Skeletal muscle tissue (tissue), 4 donors: ENCODE measurements around the gene TMEM119. TPM values are rescaled to one million over a fixed set of nuclear protein-coding genes. Genes with fewer than 3 reads are reported as not detected.
A peak's percentile ranks its signal among the peaks of the same experiment; 100 is the strongest.

ENCODE experiments used
- H3K27ac ChIP-seq: one replicate; pipeline ENCODE4 v1.7.0; 2013; ENCODE audit warnings: mild to moderate bottlenecking, low read depth, low read length, inconsistent platforms
- H3K27me3 ChIP-seq, 3 donors: one replicate each; pipeline ENCODE4 v1.7.0; 2013; ENCODE audit warnings: low read length in 3 of 3; ENCODE audit not compliant: control insufficient read depth in 3 of 3, insufficient read depth in 3 of 3
- H3K36me3 ChIP-seq, 3 donors: one replicate each; pipeline ENCODE4 v1.7.0; 2013; ENCODE audit warnings: low read length in 3 of 3; ENCODE audit not compliant: control insufficient read depth in 3 of 3, insufficient read depth in 3 of 3
- H3K4me1 ChIP-seq, 3 donors: one replicate each; pipeline ENCODE4 v1.7.0; 2013; ENCODE audit warnings: low read length in 3 of 3, mild to moderate bottlenecking in 3 of 3; ENCODE audit not compliant: control insufficient read depth in 3 of 3, insufficient read depth in 3 of 3
- H3K4me3 ChIP-seq, 3 donors: one replicate each; pipeline ENCODE4 v1.7.0; 2013; ENCODE audit warnings: low read length in 3 of 3
- H3K9ac ChIP-seq, 3 donors: one replicate each; pipeline ENCODE4 v1.7.0; 2013; ENCODE audit warnings: low read length in 3 of 3, mild to moderate bottlenecking in 3 of 3, moderate library complexity in 2 of 3, low read depth in 1 of 3
- H3K9me3 ChIP-seq, 3 donors: one replicate each; pipeline ENCODE4 v1.7.0; 2013; ENCODE audit warnings: low read length in 3 of 3; ENCODE audit not compliant: control insufficient read depth in 3 of 3
- total RNA-seq: library from RNA; depleted of rRNA; stranded (reverse); fragments of >200 nt; gene quantifications from one replicate; pipeline ENCODE4 v1.2.3, GENCODE V29; 2014
- donor health status: Osteomylitis.

TMEM119 gene
- total RNA-seq: 37.1 TPM

DNA sequence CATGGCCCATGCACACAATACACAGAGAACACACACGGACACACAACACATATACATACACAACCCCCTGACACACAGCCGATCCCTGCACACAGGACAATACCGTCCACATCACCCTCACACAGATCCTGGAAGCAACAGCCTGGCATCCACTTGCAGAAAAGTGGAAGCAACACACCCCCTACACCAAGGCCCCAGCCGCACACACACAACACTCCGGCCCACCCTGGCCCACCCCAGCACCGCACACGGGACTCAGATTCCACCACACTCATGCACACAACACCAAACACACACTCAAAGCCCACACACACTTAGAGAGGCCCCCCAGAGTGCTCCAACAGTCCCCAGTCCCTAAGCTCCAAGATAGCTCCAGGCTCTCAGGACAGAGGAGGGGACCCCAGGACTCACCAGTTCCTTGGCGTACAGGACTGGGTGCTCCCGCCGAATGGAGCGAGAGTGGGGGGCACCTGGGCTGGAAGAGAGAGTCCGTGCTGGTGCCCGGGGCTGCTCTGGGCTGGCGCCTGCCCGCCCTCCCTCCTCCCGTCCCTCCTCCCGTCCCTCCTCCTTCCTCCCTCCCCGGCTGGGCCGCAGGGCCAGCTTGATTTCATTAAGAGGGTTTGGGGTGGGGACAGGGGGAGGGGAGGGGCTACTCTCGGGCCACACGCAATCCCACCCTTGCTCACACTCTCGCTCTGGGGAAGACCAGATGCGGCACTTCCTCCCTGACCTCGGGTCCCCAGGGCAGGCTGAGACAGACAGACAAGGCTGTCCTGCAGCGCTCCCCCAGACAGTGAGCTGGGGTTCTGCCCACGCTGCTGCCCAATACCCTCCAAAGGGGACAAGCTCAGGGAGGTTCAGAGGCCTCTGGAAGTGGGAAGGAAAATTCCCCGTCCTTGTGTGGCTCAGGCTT, at the start of gene TMEM119:
Gene TMEM119 (minus strand): TSS at position 526 of the 913 bp plus-strand sequence. CDS start 5,701 bp downstream, outside the sequence.
- H3K9me3 ChIP-seq: no peaks in the 10 kb centered on the region
- peak within 1 kb of the TSS; percentile 44 for H3K27ac ChIP-seq
- no peaks in the 10 kb centered on the region for H3K4me1 ChIP-seq
- peak within 1 kb of the TSS; percentile 52 to 67 (median 61) for H3K4me3 ChIP-seq
- no peaks in the 10 kb centered on the region for H3K36me3 ChIP-seq
- H3K9ac ChIP-seq: peak within 1 kb of the TSS in 1 of 3 donors; percentile 8
- H3K27me3 ChIP-seq: no peaks in the 10 kb centered on the region

GRCh38 chr12:108646600-108647579, 49.0 kb upstream of the TMEM119 start:
- Histone ChIP-seq H3K27me3 (no peaks in the 10 kb centered on the region), H3K4me3 (no peak overlapping the region), H3K4me1 (peaks cover 14 to 36% (median 24%) of the 10 kb centered on the region in 3 donors), H3K27ac (no peak overlapping the region), H3K9ac (peak overlapping the region in 1 of 3 donors; percentile 14), H3K36me3 (peaks cover 38 to 64% (median 56%) of the 10 kb centered on the region in 3 donors), H3K9me3 (no peaks in the 10 kb centered on the region)

GRCh38 chr12:108645686-108646599, 48.1 kb upstream of the TMEM119 start:
- H3K36me3 ChIP-seq: peaks cover 34 to 56% (median 49%) of the 10 kb centered on the region in 3 donors

GRCh38 chr12:108644811-108645120, 46.9 kb upstream of the TMEM119 start:
- no peak overlapping the region for H3K9ac ChIP-seq
- H3K27ac ChIP-seq: peak overlapping the region; percentile 43
- no peaks in the 10 kb centered on the region for H3K27me3 ChIP-seq
- peaks cover 16 to 42% (median 33%) of the 10 kb centered on the region in 3 donors for H3K4me1 ChIP-seq
- peaks cover 34 to 48% (median 41%) of the 10 kb centered on the region in 3 donors for H3K36me3 ChIP-seq
- H3K4me3 ChIP-seq: no peak overlapping the region
- no peaks in the 10 kb centered on the region for H3K9me3 ChIP-seq

More at GRCh38 chr12:108645686-108646599, 48.1 kb upstream of the TMEM119 start:
- no peaks in the 10 kb centered on the region for H3K27me3 ChIP-seq
- no peaks in the 10 kb centered on the region for H3K9me3 ChIP-seq
- no peak overlapping the region for H3K27ac ChIP-seq
- peaks cover 16 to 42% (median 30%) of the 10 kb centered on the region in 3 donors for H3K4me1 ChIP-seq
- H3K4me3 ChIP-seq: no peak overlapping the region
- H3K9ac ChIP-seq: no peak overlapping the region

DNA sequence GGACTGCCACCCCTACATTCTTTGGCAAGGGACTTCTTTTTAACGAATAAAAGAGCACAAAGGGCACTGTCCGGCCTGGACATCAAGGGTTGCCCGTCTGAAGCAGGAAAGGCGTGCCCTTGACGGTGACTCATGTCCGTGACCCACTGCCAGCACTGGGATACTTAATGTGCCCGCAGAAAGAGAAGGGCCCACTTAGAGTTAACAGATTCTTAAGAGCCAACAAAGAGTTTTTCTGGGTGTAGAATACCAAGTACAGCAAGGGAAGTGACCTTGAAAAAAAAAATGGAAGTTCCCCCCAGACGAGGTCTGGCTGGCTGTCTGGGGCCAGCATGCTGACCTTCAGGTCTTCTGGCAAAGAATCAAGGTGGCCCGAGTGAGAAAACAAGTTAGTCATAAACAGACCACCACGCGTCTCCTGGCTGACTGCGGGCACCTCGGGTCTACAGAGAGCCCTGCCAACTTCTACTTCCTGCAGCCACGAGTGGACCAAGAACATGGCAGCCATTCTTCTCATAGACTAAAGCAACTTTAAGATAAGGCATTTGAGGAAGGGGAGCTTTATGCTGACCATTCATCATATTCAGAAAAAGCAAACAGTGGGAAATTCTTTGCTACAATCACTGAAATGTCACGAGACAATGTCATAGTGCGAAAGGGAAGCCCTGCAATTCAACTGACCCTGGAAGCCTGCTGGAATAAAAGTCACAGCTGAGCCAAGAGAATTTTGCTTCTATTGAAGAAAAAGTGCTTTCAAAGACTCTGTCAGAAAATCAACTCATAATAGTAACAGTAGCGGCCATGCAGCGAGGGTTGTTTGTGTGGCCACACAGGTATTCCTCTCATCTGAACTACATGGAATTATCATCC, 46.3 kb upstream of the TMEM119 start:
- Histone ChIP-seq H3K9me3 (no peaks in the 10 kb centered on the region), H3K9ac (no peak overlapping the region), H3K4me3 (no peak overlapping the region), H3K27me3 (no peaks in the 10 kb centered on the region), H3K36me3 (peaks cover 33 to 43% (median 36%) of the 10 kb centered on the region in 3 donors), H3K27ac (peak overlapping the region; percentile 43), H3K4me1 (peaks cover 16 to 42% (median 33%) of the 10 kb centered on the region in 3 donors)

DNA sequence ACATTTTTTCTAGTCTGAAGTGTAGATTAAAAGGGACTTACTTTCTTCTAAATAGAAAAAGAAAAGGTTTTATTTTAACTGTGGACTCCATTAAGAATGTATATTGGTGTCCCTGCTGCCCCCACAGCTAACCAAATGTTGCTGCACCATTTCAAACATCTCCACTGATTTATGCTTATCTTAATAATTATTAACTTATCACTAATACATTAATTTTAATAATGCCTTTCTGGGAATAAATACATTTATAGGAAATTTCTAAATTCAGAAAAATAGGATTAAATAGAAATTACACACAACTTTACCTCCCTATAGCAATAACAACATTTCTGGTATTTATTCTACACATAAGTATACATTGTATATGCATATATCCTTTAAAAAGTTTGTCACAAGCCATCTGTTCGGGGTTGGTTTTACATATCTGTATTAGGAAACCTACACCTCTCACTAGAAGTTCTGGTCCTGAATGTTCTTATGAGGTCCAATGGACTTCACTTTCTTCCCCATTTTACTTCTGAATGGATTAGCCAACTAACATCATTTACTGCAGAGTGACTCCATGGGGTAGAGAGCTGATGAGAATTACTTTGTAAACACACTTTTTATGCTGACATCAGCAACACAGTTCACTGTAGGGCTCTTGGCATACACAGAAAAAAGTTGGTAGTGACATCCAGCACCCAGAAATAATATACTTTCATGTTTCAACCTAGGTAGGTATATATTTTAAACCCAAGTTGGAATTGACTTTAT, 45.2 kb upstream of the TMEM119 start:
- H3K36me3 ChIP-seq: peaks cover 24 to 32% (median 25%) of the 10 kb centered on the region in 3 donors
- no peak overlapping the region for H3K4me3 ChIP-seq
- H3K4me1 ChIP-seq: peaks cover 24 to 50% (median 39%) of the 10 kb centered on the region in 3 donors
- peak overlapping the region in 1 of 3 donors; percentile 36 for H3K9ac ChIP-seq
- peaks cover 0 to 6% (median 0%) of the 10 kb centered on the region in 3 donors for H3K27me3 ChIP-seq
- H3K27ac ChIP-seq: peak overlapping the region; percentile 43
- no peaks in the 10 kb centered on the region for H3K9me3 ChIP-seq

DNA sequence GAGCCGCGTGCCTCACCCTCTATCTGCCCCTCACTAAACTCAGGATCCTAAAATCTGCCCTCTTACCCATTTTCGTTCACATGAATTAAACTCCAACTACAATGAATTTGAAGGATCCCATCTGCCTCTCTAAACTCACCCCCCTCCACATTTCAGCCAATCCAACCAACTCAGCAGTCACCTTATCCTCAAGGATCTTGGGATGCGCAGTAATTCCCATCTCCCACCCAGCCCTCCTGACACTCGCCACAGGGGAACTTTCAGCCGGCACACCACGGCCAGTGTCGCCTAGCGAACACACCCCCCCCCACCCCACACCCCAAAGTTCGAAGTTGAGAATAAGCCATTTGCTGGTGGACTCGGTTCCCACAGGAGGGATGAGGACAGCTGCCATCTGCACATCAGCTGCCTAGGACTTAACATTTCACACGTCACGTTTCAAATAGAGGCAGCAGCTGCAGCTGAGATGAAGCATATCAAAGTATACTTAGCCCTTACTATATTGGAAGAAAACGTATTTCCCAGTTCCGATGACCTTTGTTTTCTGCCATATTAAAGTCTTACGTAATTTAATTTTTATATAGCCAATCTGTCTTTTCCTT, 44.5 kb upstream of the TMEM119 start:
- Histone ChIP-seq H3K36me3 (peaks cover 18 to 25% (median 20%) of the 10 kb centered on the region in 3 donors), H3K4me3 (no peak overlapping the region), H3K27ac (peak overlapping the region; percentile 52), H3K9me3 (no peaks in the 10 kb centered on the region), H3K27me3 (peaks cover 0 to 12% (median 0%) of the 10 kb centered on the region in 3 donors), H3K4me1 (peaks cover 27 to 52% (median 41%) of the 10 kb centered on the region in 3 donors), H3K9ac (peak overlapping the region in 1 of 3 donors; percentile 36)
